Duodenal mucosa (tissue), 2 donors: ENCODE measurements around the gene GLRA3.

Experiments used
- H3K27ac ChIP-seq: one replicate; pipeline ENCODE4 v1.7.0; 2013; ENCODE audit warnings: low read depth, low read length
- H3K27me3 ChIP-seq, 2 donors: one replicate each; pipeline ENCODE4 v1.7.0; 2013; ENCODE audit warnings: low read length in 2 of 2, control low read depth in 1 of 2; ENCODE audit not compliant: insufficient read depth in 2 of 2, control insufficient read depth in 1 of 2
- H3K36me3 ChIP-seq, 2 donors: one replicate each; pipeline ENCODE4 v1.7.0; 2013; ENCODE audit warnings: low read length in 2 of 2, control low read depth in 1 of 2; ENCODE audit not compliant: insufficient read depth in 2 of 2, control insufficient read depth in 1 of 2
- H3K4me1 ChIP-seq, 2 donors: one replicate each; pipeline ENCODE4 v1.7.0; 2013; ENCODE audit warnings: low read length in 2 of 2, control low read depth in 1 of 2; ENCODE audit not compliant: insufficient read depth in 2 of 2, control insufficient read depth in 1 of 2
- H3K4me3 ChIP-seq, 2 donors: one replicate each; pipeline ENCODE4 v1.7.0; 2013; ENCODE audit warnings: low read length in 2 of 2, low read depth in 1 of 2
- H3K9ac ChIP-seq, 2 donors: one replicate each; pipeline ENCODE4 v1.7.0; 2013; ENCODE audit warnings: low read length in 2 of 2, low read depth in 1 of 2
- H3K9me3 ChIP-seq, 2 donors: one replicate each; pipeline ENCODE4 v1.7.0; 2013; ENCODE audit warnings: low read length in 2 of 2, control low read depth in 1 of 2; ENCODE audit not compliant: control insufficient read depth in 1 of 2

The GLRA3 gene

DNA sequence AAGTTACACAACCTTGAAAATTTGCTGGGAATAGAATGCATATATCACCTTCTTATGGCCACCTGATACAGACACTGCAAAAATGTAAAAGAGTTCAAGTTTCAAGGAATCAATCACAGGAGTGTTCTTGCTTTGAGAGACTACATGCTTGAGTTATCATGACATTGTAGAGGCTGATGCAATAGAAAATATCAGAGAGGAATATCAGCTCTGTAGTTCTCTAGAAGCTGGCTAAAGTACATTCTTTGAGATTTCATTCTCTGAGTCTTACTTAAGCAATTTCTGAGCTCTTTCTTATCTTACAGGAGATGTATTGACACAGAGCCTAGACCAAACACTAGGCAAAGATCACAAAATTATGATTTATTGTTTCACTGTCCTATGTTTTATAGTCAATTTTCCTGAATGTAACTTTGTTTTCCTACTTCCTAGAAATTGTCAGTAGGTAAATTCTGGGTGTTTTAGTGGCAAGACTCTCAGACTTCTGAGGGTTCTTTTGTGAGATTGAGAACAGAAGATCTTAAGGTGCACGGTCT, 154.7 kb downstream of the GLRA3 start:
- no peaks in the 10 kb centered on the region for H3K9me3 ChIP-seq
- no peaks in the 10 kb centered on the region for H3K4me1 ChIP-seq
- H3K4me3 ChIP-seq, result no peak overlapping the region
- H3K36me3 ChIP-seq, result no peaks in the 10 kb centered on the region
- no peak overlapping the region for H3K9ac ChIP-seq
- no peaks in the 10 kb centered on the region for H3K27me3 ChIP-seq
- no peak overlapping the region for H3K27ac ChIP-seq

DNA sequence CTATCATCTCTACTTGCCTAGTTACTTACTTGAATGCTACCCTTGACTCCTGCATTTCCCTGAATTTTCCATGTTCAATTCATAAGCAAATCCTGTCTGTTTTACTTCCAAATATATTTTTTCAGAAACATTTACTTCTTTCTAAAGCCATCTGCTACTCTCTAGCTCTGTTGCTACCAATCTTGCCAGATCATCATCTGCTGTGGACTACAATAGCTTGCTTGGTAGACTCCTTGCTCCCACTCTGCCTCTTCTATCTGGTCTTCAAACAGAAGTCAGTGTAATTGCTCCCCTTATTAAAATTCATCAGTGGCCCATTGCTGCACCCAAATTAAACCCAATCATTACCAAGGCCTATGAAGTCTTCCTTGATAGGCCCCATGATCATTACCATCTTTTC, 155.2 kb downstream of the GLRA3 start:
- no peak overlapping the region for H3K9ac ChIP-seq
- H3K9me3 ChIP-seq, result no peaks in the 10 kb centered on the region

DNA sequence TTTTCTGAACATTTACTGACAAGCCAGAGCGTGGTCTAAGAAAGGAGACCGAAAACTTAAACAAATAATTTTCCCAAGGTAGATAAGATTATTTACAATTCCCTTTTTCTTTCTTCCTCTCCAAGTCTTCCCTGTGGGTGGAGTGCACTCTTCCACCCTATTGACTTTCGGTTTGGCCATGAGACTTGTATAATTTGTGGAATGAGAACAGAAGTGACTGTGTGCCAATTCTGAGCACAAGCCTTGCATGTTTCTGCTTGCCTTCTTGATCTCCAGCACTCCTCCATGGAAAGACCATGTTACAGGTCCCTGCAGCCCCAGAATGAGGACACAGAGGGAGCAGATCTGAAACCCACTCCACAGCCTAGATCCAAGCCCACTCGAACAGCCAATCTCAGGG, 156.8 kb downstream of the GLRA3 start:
- Histone ChIP-seq H3K9ac (no peak overlapping the region), H3K4me3 (no peak overlapping the region), H3K27ac (no peak overlapping the region)

More for the DNA sequence above, 155.2 kb downstream of the GLRA3 start:
- no peaks in the 10 kb centered on the region for H3K4me1 ChIP-seq
- H3K36me3 ChIP-seq, result no peaks in the 10 kb centered on the region
- H3K4me3 ChIP-seq, result no peak overlapping the region
- no peaks in the 10 kb centered on the region for H3K27me3 ChIP-seq
- H3K27ac ChIP-seq, result no peak overlapping the region

DNA sequence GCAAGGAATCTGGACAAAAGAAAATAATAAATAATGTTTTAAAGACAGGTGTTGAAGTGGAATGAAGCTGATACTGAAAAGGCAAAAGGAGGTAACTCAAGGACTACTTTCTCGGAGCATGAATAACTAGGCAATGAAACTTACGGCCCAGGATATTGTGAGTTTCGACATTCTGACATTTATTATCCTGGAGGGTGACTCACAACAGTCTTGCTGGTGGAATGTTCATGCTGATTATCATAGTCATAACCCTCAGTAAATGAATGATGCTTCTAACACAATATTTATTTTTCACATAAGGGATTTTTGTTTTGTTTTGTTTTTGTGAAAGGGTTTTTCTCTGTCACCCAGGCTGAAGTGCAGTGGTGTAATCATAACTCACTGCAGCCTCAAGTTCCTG, 159.8 kb downstream of the GLRA3 start:
- H3K9ac ChIP-seq, result no peak overlapping the region
- no peaks in the 10 kb centered on the region for H3K36me3 ChIP-seq
- H3K4me3 ChIP-seq, result no peak overlapping the region
- no peaks in the 10 kb centered on the region for H3K4me1 ChIP-seq
- H3K27ac ChIP-seq, result no peak overlapping the region
- H3K9me3 ChIP-seq, result no peaks in the 10 kb centered on the region
- H3K27me3 ChIP-seq, result no peaks in the 10 kb centered on the region

More for the DNA sequence above, 156.8 kb downstream of the GLRA3 start:
- H3K27me3 ChIP-seq, result no peaks in the 10 kb centered on the region
- no peaks in the 10 kb centered on the region for H3K36me3 ChIP-seq
- no peaks in the 10 kb centered on the region for H3K9me3 ChIP-seq
- no peaks in the 10 kb centered on the region for H3K4me1 ChIP-seq

DNA sequence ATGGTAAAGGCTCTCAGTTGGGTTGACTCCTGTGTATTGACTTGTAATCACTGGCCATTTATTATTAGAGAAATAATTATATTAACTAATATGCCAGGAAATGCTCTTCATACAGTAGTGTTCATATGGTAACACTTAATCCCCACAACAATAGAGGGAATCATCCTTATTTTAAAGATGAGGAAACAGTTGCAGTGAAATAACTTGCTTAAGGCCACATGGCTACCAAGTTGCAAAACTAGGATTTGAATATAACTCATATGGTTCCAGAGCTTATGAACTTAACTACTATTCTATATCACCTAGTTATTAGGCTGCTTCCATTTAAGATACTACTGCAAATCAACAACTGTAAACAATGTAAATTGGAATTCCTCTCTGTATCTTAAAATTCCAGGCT, 163.2 kb downstream of the GLRA3 start:
- no peaks in the 10 kb centered on the region for H3K36me3 ChIP-seq
- no peaks in the 10 kb centered on the region for H3K27me3 ChIP-seq
- H3K4me3 ChIP-seq, result no peak overlapping the region
- no peak overlapping the region for H3K27ac ChIP-seq
- H3K4me1 ChIP-seq, result no peaks in the 10 kb centered on the region
- no peaks in the 10 kb centered on the region for H3K9me3 ChIP-seq
- H3K9ac ChIP-seq, result no peak overlapping the region

DNA sequence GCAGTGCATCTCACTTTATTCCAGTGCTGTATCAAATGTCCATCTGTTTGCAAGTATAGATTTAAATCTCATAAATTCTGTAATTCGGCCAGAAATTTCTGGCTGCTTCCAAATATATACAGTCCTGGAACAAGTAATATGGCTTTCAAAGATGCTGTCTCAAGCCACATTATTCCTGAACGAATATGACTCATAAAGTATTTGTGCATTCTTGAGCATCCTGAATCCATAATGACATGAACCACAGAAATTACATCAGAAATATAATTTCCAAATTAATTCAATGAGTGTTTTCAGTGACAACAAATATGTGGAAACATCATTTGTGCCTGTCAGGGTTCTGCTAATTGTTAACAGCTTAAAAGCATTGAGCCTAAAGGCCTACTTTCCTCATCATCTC, 165.8 kb downstream of the GLRA3 start:
- no peaks in the 10 kb centered on the region for H3K9me3 ChIP-seq
- H3K4me1 ChIP-seq, result no peaks in the 10 kb centered on the region
- H3K9ac ChIP-seq, result no peak overlapping the region
- no peak overlapping the region for H3K27ac ChIP-seq
- H3K4me3 ChIP-seq, result no peak overlapping the region
- H3K27me3 ChIP-seq, result no peaks in the 10 kb centered on the region
- no peaks in the 10 kb centered on the region for H3K36me3 ChIP-seq

DNA sequence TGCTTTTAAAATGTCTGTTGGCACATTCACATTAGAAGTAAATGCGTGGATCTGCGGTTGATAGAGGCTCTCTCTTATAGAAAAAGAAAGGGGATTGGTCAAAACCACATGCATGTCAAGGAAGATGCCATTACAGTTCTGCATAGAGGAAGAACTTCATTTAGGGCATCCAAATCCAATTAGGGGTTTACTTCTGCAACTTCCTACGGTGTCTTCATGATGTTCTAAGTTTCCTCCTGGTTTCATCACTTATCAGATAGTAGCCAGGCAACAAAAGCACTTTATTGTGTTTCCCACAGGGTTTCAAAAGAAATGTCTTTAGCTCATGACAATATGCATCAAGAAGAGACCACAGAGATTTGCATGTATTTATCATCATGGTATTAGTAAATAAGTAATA, 170.8 kb downstream of the GLRA3 start:
- Histone ChIP-seq H3K4me1 (no peaks in the 10 kb centered on the region), H3K36me3 (no peaks in the 10 kb centered on the region), H3K9me3 (no peaks in the 10 kb centered on the region), H3K9ac (no peak overlapping the region), H3K27me3 (no peaks in the 10 kb centered on the region), H3K27ac (no peak overlapping the region), H3K4me3 (no peak overlapping the region)

DNA sequence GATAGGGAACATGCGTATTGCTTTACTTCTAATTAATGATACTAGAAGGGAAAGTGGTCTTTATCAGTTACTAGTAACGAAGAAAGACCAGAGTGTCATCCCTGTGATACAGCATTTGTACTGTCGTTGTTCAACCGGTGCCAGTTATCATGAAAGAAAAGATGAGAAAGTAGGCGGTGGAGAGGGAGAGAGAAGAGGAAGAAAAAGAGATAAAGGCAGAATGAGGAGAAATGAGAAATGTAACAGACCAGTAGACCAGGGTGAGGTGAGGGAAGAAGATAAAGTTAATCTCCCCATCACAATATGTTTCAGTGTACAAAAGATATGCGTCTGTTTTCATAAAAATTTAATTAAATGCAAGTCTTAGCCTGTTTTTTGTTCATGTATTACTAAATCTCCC, 171.6 kb downstream of the GLRA3 start:
- Histone ChIP-seq H3K9ac (no peak overlapping the region), H3K36me3 (no peaks in the 10 kb centered on the region), H3K27ac (no peak overlapping the region), H3K4me1 (no peaks in the 10 kb centered on the region), H3K4me3 (no peak overlapping the region), H3K9me3 (no peaks in the 10 kb centered on the region), H3K27me3 (no peaks in the 10 kb centered on the region)

DNA sequence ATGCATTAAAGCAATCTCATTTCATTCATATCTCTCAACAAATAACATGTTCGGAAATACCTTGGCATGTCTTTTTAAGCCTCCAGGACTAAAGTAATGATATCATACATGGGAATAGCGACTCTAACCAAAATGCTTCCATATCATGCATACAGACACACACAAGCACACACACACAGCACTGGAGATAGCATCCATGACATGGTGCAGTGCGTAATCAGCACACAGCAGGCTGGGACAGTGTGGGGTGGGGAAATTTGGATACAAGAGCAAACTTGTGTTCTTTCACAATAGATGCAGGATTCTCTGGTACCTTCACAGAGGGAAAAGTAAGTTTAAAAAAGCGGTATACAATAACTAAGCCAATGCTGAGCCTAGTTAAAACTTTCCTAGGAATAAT, 174.4 kb downstream of the GLRA3 start:
- Histone ChIP-seq H3K4me1 (no peaks in the 10 kb centered on the region), H3K27ac (no peak overlapping the region), H3K4me3 (no peak overlapping the region), H3K9ac (no peak overlapping the region), H3K36me3 (no peaks in the 10 kb centered on the region), H3K27me3 (no peaks in the 10 kb centered on the region), H3K9me3 (no peaks in the 10 kb centered on the region)

DNA sequence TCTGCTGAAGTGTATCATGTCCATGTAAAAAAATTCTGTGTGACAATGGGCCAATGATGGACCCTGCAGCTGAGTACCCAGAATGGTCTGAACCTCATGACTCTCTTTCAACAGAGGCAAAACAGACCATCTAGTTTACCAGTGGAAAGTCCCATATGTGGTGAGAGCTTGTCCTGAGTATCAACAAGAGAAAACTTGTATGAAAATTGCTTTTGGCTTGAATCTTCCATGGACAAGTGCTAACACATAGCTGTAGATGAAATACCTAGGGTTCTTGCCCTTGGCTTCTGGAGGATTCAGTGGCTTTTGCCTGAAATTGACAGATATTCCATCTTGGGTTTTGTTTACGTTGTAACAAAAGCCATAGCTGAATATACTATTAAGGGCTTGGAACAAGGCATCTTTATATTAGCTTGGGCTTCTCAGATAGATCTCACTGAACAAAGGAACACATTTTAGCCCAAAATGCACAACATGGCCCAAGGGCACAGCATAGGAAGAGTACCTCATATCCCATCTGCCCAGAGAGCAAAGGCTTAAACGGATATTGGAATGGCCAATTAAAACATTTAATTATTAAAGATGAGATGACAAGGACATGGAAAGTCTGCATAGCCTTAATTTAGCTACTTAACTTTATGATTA, 178.2 kb downstream of the GLRA3 start:
- no peak overlapping the region for H3K9ac ChIP-seq
- no peaks in the 10 kb centered on the region for H3K9me3 ChIP-seq
- H3K36me3 ChIP-seq, result no peaks in the 10 kb centered on the region
- H3K4me1 ChIP-seq, result no peaks in the 10 kb centered on the region
- H3K27ac ChIP-seq, result no peak overlapping the region
- H3K27me3 ChIP-seq, result no peaks in the 10 kb centered on the region
- no peak overlapping the region for H3K4me3 ChIP-seq
